Endodermal cell (in vitro differentiated cells): ENCODE results near the gene SLC35E2B. TPM values are rescaled to one million over a fixed set of nuclear protein-coding genes. Genes with fewer than 3 reads are reported as not detected.
A peak's percentile ranks its signal among the peaks of the same experiment; 100 is the strongest.

ENCODE experiments used
- DNase-seq: peaks from one replicate; pipeline ENCODE4 v3.0.0-alpha.2; 2017
- H3K27ac ChIP-seq: 2 replicates; pipeline ENCODE4 v1.5.1; 2013; ENCODE audit warnings: mild to moderate bottlenecking, low read depth, low read length, moderate library complexity
- H3K27me3 ChIP-seq: 2 replicates; pipeline ENCODE4 v1.6.1; 2013; ENCODE audit warnings: mild to moderate bottlenecking, low read length, moderate library complexity; ENCODE audit not compliant: insufficient read depth, control insufficient read depth, poor library complexity, severe bottlenecking
- H3K36me3 ChIP-seq: 2 replicates; pipeline ENCODE4 v1.7.0; 2013; ENCODE audit warnings: mild to moderate bottlenecking, low read length, moderate library complexity; ENCODE audit not compliant: control insufficient read depth, insufficient read depth
- H3K4me1 ChIP-seq: one replicate; pipeline ENCODE4 v1.7.0; 2013; ENCODE audit warnings: low read length; ENCODE audit not compliant: control insufficient read depth, insufficient read depth
- H3K4me3 ChIP-seq: 2 replicates; pipeline ENCODE4 v1.5.1; 2013; ENCODE audit warnings: mild to moderate bottlenecking, low read length, moderate library complexity
- H3K9ac ChIP-seq: 2 replicates; pipeline ENCODE4 v1.6.1; 2013; ENCODE audit warnings: mild to moderate bottlenecking, low read length, moderate library complexity; ENCODE audit not compliant: poor library complexity, severe bottlenecking; ENCODE audit errors: extremely low read depth
- H3K9me3 ChIP-seq: 2 replicates; pipeline ENCODE4 v1.6.1; 2013; ENCODE audit warnings: mild to moderate bottlenecking, low read length, moderate library complexity; ENCODE audit not compliant: control insufficient read depth
- H3K27ac Mint-ChIP-seq: 2 replicates; pipeline ENCODE4 v1.8.0; 2020; ENCODE audit warnings: mixed read lengths
- H3K27me3 Mint-ChIP-seq: 2 replicates; pipeline ENCODE4 v1.8.0; 2021; ENCODE audit warnings: mild to moderate bottlenecking, mixed read lengths; ENCODE audit not compliant: insufficient read depth
- H3K36me3 Mint-ChIP-seq: 2 replicates; pipeline ENCODE4 v1.8.0; 2020; ENCODE audit warnings: low read depth, mixed read lengths
- H3K4me1 Mint-ChIP-seq: 2 replicates; pipeline ENCODE4 v1.8.0; 2020; ENCODE audit warnings: mixed read lengths
- H3K4me3 Mint-ChIP-seq: 2 replicates; pipeline ENCODE4 v1.8.0; 2020; ENCODE audit warnings: mild to moderate bottlenecking, moderate library complexity, mixed read lengths
- H3K9me3 Mint-ChIP-seq: 2 replicates; pipeline ENCODE4 v1.8.0; 2020; ENCODE audit warnings: mild to moderate bottlenecking, mixed read lengths
- WGBS, 2 experiments: methylation state at CpG; one replicate each; pipeline versions ENCODE4 v1.1.5 to v1.1.7; 2013; ENCODE audit warnings: missing lambda C conversion rate in 2 of 2, mixed read lengths in 1 of 2; ENCODE audit not compliant: insufficient coverage in 1 of 2, insufficient read length in 1 of 2; 5-methylcytosine and 5-hydroxymethylcytosine counted together
- total RNA-seq, 2 donors: library from RNA; stranded (reverse); fragmentation: NEBNext Ultra II Directional in 1 of 2; extraction: Animal tissue kit (Norgen Biotek cat#: 25700) in 1 of 2; gene quantifications; 2 replicates in 1 of 2; 3 replicates in 1 of 2; pipeline ENCODE4 v1.2.1, GENCODE V29; 2021
- TF ChIP-seq, protein P1 (sequence below): fragments of 200-600 bp; sonication (generic); conservative IDR thresholded peaks from 2 replicates; pipeline ENCODE4 v1.5.0; 2021; ENCODE audit warnings: antibody characterized with exemption, mild to moderate bottlenecking

The SLC35E2B gene
- total RNA-seq, 2 donors from 2014 or later = 51.2 to 56.9 TPM

DNA sequence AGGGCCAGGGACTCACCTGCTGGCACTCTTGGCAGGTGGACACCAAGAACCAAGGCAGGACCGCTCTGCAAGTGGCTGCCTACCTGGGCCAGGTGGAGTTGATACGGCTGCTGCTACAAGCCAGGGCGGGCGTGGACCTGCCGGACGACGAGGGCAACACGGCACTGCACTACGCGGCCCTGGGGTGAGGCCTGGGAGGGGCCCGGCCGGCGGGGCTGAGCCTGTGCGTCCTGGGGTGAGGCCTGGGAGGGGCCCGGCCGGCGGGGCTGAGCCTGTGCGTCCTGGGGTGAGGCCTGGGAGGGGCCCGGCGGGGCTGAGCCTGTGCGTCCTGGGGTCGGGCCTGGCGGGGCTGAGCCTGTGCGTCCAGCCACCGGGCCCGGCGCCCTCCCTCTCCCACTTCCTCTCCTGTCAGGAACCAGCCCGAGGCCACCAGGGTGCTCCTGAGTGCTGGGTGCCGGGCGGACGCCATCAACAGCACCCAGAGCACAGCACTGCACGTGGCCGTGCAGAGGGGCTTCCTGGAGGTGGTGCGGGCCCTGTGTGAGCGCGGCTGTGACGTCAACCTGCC, 65.2 kb downstream of the SLC35E2B start:
- 89 to 95% methylated on average over 16 to 37 of the region's 37 CpGs for WGBS, 2 experiments

GRCh38 chr1:1626207-1627141, 66.1 kb downstream of the SLC35E2B start:
- H3K4me3 Mint-ChIP-seq = no peak overlapping the region
- H3K36me3 Mint-ChIP-seq = peaks cover 4% of the 10 kb centered on the region
- Histone ChIP-seq H3K27me3 (peaks cover 4% of the 10 kb centered on the region), H3K4me3 (no peak overlapping the region), H3K27ac (no peak overlapping the region), H3K36me3 (no peaks in the 10 kb centered on the region), H3K9me3 (no peaks in the 10 kb centered on the region), H3K4me1 (no peaks in the 10 kb centered on the region), H3K9ac (no peak overlapping the region)
- peaks cover 2% of the 10 kb centered on the region for H3K9me3 Mint-ChIP-seq
- TF ChIP-seq, protein P1, sequence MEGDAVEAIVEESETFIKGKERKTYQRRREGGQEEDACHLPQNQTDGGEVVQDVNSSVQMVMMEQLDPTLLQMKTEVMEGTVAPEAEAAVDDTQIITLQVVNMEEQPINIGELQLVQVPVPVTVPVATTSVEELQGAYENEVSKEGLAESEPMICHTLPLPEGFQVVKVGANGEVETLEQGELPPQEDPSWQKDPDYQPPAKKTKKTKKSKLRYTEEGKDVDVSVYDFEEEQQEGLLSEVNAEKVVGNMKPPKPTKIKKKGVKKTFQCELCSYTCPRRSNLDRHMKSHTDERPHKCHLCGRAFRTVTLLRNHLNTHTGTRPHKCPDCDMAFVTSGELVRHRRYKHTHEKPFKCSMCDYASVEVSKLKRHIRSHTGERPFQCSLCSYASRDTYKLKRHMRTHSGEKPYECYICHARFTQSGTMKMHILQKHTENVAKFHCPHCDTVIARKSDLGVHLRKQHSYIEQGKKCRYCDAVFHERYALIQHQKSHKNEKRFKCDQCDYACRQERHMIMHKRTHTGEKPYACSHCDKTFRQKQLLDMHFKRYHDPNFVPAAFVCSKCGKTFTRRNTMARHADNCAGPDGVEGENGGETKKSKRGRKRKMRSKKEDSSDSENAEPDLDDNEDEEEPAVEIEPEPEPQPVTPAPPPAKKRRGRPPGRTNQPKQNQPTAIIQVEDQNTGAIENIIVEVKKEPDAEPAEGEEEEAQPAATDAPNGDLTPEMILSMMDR = no peak
- H3K4me1 Mint-ChIP-seq = no peaks in the 10 kb centered on the region
- 89 to 95% methylated on average over 22 to 48 of the region's 48 CpGs for WGBS, 2 experiments
- no peak overlapping the region for H3K27ac Mint-ChIP-seq
- peaks cover 8% of the 10 kb centered on the region for H3K27me3 Mint-ChIP-seq
- DNase-seq = no peak

More for the DNA sequence above, 65.2 kb downstream of the SLC35E2B start:
- no peak overlapping the region for H3K9ac ChIP-seq
- no peaks in the 10 kb centered on the region for H3K36me3 ChIP-seq
- H3K9me3 ChIP-seq = no peaks in the 10 kb centered on the region
- peaks cover 12% of the 10 kb centered on the region for H3K27me3 Mint-ChIP-seq
- H3K4me3 Mint-ChIP-seq = no peak overlapping the region
- peaks cover 13% of the 10 kb centered on the region for H3K27me3 ChIP-seq
- H3K9me3 Mint-ChIP-seq = peaks cover 2% of the 10 kb centered on the region
- H3K27ac Mint-ChIP-seq = no peak overlapping the region
- no peak overlapping the region for H3K27ac ChIP-seq
- no peaks in the 10 kb centered on the region for H3K4me1 ChIP-seq
- TF ChIP-seq, protein P1 = no peak
- H3K4me3 ChIP-seq = no peak overlapping the region
- peak; percentile 50 for DNase-seq
- peaks cover 4% of the 10 kb centered on the region for H3K36me3 Mint-ChIP-seq
- H3K4me1 Mint-ChIP-seq = no peaks in the 10 kb centered on the region

DNA sequence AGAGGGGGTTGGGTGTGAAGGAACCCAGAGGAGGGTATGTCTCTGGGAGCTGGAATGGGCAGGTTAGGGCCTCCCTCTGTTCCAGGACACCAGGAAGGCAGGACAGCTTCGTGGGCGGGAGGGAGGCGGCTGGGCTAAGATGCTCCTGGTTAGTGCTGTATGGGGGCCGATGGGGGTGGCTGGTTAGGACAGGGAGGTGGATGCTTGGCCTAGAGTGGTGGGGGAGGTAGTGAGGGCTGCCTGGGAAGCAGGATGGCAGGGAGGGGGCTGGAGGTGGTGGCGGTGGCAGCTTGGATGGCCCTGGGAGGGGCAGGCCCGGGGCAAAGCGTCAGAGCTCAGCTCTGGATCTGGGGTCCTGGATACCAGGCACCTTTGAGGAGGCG, 66.8 kb downstream of the SLC35E2B start:
- Mint-ChIP-seq H3K4me1 (no peaks in the 10 kb centered on the region), H3K4me3 (no peak overlapping the region), H3K27ac (no peak overlapping the region), H3K9me3 (peaks cover 2% of the 10 kb centered on the region), H3K27me3 (peaks cover 3% of the 10 kb centered on the region), H3K36me3 (peaks cover 4% of the 10 kb centered on the region)
- Histone ChIP-seq H3K4me3 (no peak overlapping the region), H3K36me3 (no peaks in the 10 kb centered on the region), H3K27me3 (no peaks in the 10 kb centered on the region), H3K9ac (no peak overlapping the region), H3K4me1 (no peaks in the 10 kb centered on the region), H3K9me3 (no peaks in the 10 kb centered on the region), H3K27ac (no peak overlapping the region)
- WGBS, 2 experiments = 91 to 93% methylated on average over 3 to 8 of the region's 8 CpGs
- TF ChIP-seq, protein P1 = no peak
- DNase-seq = peak; percentile 51
